ENCODE results near the gene PICK1. TPM values are rescaled to one million over a fixed set of nuclear protein-coding genes. Genes with fewer than 3 reads are reported as not detected.

The PICK1 gene
- total RNA-seq, 2 experiments from 2014 or later: 19.2 to 23.8 TPM

DNA sequence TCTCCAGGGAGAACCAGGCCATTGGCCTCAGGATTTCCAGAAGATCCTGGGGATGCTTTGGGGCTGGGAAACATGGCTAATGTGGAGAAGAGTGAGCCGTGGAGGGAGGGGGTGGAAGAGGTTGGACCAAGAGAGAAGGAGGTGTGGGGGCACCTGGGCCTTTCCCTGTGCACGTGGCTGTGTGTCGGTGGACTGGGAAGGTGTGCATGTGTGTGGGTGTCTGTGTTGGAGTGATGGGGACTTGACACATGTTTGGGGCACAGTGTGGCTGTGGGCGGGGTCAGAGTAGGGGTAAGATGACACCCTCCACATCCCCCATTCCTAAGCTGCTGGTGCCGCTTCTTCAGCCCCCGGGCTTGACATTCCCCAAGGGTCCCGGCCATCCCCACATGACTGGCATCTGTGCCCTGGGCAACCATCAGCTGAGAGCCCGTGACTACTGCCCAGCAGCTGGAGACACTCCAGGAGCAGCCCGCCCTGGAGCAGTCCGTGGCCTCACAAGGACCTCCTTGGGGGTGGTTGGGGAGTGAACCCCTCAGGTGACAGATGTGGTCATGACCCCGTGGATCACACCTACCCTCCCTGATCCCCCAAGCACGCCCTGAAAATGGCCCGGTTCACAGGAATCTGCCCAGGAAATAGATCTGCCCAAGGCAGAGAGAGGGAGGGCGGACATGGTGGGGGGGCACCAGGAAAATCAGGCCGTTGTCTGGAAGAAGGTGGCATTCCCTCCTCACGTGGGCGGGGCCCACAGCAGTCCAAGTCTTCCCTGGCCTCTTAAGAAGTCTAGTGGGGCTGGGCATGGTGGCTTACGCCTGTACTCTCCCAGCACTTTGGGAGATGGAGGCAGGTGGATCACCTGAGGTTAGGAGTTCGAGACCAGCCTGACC, 38.0 kb upstream of the PICK1 start:
- Histone ChIP-seq H3K4me2 (ENCODE audit: low read length) (no peak overlapping the region), H3K36me3 (ENCODE audit: insufficient read depth, low read length) (no peaks in the 10 kb centered on the region), H3K79me2 (ENCODE audit: insufficient read depth, low read depth, low read length) (no peaks in the 10 kb centered on the region), H3K9me2 (ENCODE audit: insufficient read depth, low read length) (no peaks in the 10 kb centered on the region; the same call in 1 of the 2 replicates), H2AFZ (ENCODE audit: low read length) (no peak overlapping the region), H3K4me3 (ENCODE audit: low read depth, low read length, poor library complexity, severe bottlenecking) (no peak overlapping the region), H3K4me1 (ENCODE audit: insufficient read depth, low read length, poor library complexity, severe bottlenecking) (no peaks in the 10 kb centered on the region), H4K20me1 (ENCODE audit: insufficient read depth, low read length) (no peaks in the 10 kb centered on the region), H3K9me3 (ENCODE audit: low read length) (no peaks in the 10 kb centered on the region), H3K27ac (ENCODE audit: low read depth, low read length, poor library complexity, severe bottlenecking) (no peak overlapping the region)
- BruUV-seq (replicated peaks): no TSS peak
- intact Hi-C loops (cut with micrococcal nuclease; ENCODE audit: unreplicated experiment): no loop called here
- ChIA-PET CTCF (ENCODE audit: unreplicated experiment) (no interaction called here), POLR2A (no interaction called here)
- no peak for DNase-seq (ENCODE audit: low spot score)
- no peak for TF ChIP-seq EZH2phosphoT487 (IDR thresholded peaks at IDR 0.05; ENCODE audit: borderline replicate concordance, low read depth, low read length)
- TF ChIP-seq, protein P1, sequence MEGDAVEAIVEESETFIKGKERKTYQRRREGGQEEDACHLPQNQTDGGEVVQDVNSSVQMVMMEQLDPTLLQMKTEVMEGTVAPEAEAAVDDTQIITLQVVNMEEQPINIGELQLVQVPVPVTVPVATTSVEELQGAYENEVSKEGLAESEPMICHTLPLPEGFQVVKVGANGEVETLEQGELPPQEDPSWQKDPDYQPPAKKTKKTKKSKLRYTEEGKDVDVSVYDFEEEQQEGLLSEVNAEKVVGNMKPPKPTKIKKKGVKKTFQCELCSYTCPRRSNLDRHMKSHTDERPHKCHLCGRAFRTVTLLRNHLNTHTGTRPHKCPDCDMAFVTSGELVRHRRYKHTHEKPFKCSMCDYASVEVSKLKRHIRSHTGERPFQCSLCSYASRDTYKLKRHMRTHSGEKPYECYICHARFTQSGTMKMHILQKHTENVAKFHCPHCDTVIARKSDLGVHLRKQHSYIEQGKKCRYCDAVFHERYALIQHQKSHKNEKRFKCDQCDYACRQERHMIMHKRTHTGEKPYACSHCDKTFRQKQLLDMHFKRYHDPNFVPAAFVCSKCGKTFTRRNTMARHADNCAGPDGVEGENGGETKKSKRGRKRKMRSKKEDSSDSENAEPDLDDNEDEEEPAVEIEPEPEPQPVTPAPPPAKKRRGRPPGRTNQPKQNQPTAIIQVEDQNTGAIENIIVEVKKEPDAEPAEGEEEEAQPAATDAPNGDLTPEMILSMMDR (conservative IDR thresholded peaks at IDR 0.05; ENCODE audit: low read length): no peak

DNA sequence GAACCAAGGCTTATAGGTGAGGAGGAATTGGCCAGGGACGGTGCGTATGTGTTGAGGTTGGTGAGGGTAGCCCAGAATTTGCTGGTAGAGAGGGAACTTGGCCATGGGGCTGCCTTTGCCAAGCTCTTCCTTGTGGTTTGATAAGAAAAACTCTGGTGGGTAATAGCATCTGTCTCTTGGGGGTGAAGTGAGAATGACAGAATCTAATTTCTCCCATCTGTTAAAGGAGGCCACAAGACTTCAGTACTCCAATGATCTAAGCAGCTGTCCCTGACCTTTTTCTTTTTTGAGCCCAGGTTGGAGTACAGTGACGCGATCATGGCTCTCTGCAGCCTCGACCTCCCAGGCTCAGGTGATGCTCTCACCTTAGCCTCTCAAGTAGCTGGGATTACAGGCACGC, 36.0 kb upstream of the PICK1 start:
- Histone ChIP-seq H2AFZ (ENCODE audit: low read length) (no peak overlapping the region), H4K20me1 (ENCODE audit: insufficient read depth, low read length) (no peaks in the 10 kb centered on the region), H3K4me2 (ENCODE audit: low read length) (no peak overlapping the region), H3K9me2 (ENCODE audit: insufficient read depth, low read length) (no peaks in the 10 kb centered on the region), H3K27ac (ENCODE audit: low read depth, low read length, poor library complexity, severe bottlenecking) (no peak overlapping the region), H3K79me2 (ENCODE audit: insufficient read depth, low read depth, low read length) (no peaks in the 10 kb centered on the region), H3K36me3 (ENCODE audit: insufficient read depth, low read length) (no peaks in the 10 kb centered on the region), H3K4me3 (ENCODE audit: low read depth, low read length, poor library complexity, severe bottlenecking) (no peak overlapping the region), H3K9me3 (ENCODE audit: low read length) (no peaks in the 10 kb centered on the region), H3K4me1 (ENCODE audit: insufficient read depth, low read length, poor library complexity, severe bottlenecking) (no peaks in the 10 kb centered on the region)
- POLR2A ChIA-PET: no interaction called here
- BruUV-seq (replicated peaks): no TSS peak
- TF ChIP-seq EZH2phosphoT487 (IDR thresholded peaks at IDR 0.05; ENCODE audit: borderline replicate concordance, low read depth, low read length): no peak
- TF ChIP-seq, protein P1 (conservative IDR thresholded peaks at IDR 0.05; ENCODE audit: low read length): no peak
- CTCF ChIA-PET (ENCODE audit: unreplicated experiment): no interaction called here
- DNase-seq (ENCODE audit: low spot score): no peak
- intact Hi-C loops (cut with micrococcal nuclease; ENCODE audit: unreplicated experiment): no loop called here

DNA sequence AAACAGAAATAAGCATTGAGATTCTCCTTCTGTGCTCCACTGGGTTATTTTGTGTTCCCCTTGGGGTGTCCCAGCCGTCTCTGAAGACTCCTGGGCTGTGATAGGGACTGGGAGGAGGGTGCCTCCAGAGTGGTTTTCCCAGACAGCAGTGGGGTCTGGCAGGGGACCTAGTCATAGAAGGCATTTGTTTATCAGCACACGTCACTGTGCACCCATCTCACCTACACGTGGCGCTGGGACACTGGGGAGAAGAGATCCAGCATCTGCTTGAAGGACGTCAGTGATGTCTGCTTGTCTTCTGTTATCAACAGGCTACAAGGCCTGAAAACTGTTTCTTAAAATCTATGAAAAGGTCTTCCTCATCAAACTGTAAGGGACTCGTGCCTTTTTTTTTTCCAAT, 34.2 kb upstream of the PICK1 start:
- TF ChIP-seq, protein P1 (conservative IDR thresholded peaks at IDR 0.05; ENCODE audit: low read length): no peak
- TF ChIP-seq EZH2phosphoT487 (IDR thresholded peaks at IDR 0.05; ENCODE audit: borderline replicate concordance, low read depth, low read length): no peak
- BruUV-seq (replicated peaks): no TSS peak
- Histone ChIP-seq H3K4me1 (ENCODE audit: insufficient read depth, low read length, poor library complexity, severe bottlenecking) (no peaks in the 10 kb centered on the region), H3K36me3 (ENCODE audit: insufficient read depth, low read length) (no peaks in the 10 kb centered on the region), H3K4me3 (ENCODE audit: low read depth, low read length, poor library complexity, severe bottlenecking) (no peak overlapping the region), H3K79me2 (ENCODE audit: insufficient read depth, low read depth, low read length) (no peaks in the 10 kb centered on the region), H3K9me3 (ENCODE audit: low read length) (no peaks in the 10 kb centered on the region), H3K4me2 (ENCODE audit: low read length) (no peak overlapping the region), H4K20me1 (ENCODE audit: insufficient read depth, low read length) (no peaks in the 10 kb centered on the region), H2AFZ (ENCODE audit: low read length) (no peak overlapping the region), H3K9me2 (ENCODE audit: insufficient read depth, low read length) (no peaks in the 10 kb centered on the region), H3K27ac (ENCODE audit: low read depth, low read length, poor library complexity, severe bottlenecking) (no peak overlapping the region)
- CTCF ChIA-PET (ENCODE audit: unreplicated experiment): no interaction called here
- intact Hi-C loops (cut with micrococcal nuclease; ENCODE audit: unreplicated experiment): no loop called here
- DNase-seq (ENCODE audit: low spot score): no peak
- POLR2A ChIA-PET: no interaction called here

All from OCI-LY7 (cell line).